Measurements from ENCODE around the gene PDE4B.
"Not testable (repeated sequence)": the region's sequence is repeated elsewhere in the genome, so short reads cannot be mapped to it uniquely, and the experiment has no call there.

The PDE4B gene

DNA sequence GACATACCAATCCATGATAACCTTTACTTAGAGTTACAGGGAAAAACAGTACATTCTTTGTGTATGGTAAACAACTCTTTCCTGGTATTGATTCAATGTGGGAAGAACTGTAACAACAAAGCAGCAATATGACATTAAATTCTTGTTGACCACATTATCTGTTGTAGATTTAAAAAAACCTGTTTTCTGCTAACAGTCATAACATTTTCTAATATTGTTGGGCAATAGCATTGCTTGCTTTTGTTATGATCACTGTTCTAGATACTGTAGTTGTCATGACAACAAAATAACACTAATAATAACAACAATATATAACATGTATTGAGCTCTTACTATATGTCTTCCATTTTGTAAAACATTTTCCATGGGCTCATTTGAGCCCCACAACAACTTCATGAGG lies 54.2 kb downstream of the PDE4B start:
- no peaks in the 10 kb centered on the region for H3K36me3 ChIP-seq (ENCODE audit: insufficient read depth, low read length)
- no peaks in the 10 kb centered on the region for H3K79me2 ChIP-seq (ENCODE audit: insufficient read depth, low read length)
- H3K4me1 ChIP-seq (ENCODE audit: insufficient read depth, low read length, poor library complexity, severe bottlenecking): no peaks in the 10 kb centered on the region
- peaks cover 10% of the 10 kb centered on the region for H3K9me3 ChIP-seq (ENCODE audit: insufficient read depth, low read depth, low read length)
- no peak overlapping the region for H2AFZ ChIP-seq (ENCODE audit: low read length)
- no peak overlapping the region for H3K4me2 ChIP-seq (ENCODE audit: low read depth, low read length, poor library complexity, severe bottlenecking)
- H3K27me3 ChIP-seq (ENCODE audit: insufficient read depth, low read length, poor library complexity, severe bottlenecking): no peaks in the 10 kb centered on the region
- H3K9ac ChIP-seq (ENCODE audit: low read depth, low read length, poor library complexity, severe bottlenecking): no peak overlapping the region
- no peaks in the 10 kb centered on the region for H4K20me1 ChIP-seq (ENCODE audit: insufficient read depth, low read length, poor library complexity, severe bottlenecking)
- TF ChIP-seq, protein P1, sequence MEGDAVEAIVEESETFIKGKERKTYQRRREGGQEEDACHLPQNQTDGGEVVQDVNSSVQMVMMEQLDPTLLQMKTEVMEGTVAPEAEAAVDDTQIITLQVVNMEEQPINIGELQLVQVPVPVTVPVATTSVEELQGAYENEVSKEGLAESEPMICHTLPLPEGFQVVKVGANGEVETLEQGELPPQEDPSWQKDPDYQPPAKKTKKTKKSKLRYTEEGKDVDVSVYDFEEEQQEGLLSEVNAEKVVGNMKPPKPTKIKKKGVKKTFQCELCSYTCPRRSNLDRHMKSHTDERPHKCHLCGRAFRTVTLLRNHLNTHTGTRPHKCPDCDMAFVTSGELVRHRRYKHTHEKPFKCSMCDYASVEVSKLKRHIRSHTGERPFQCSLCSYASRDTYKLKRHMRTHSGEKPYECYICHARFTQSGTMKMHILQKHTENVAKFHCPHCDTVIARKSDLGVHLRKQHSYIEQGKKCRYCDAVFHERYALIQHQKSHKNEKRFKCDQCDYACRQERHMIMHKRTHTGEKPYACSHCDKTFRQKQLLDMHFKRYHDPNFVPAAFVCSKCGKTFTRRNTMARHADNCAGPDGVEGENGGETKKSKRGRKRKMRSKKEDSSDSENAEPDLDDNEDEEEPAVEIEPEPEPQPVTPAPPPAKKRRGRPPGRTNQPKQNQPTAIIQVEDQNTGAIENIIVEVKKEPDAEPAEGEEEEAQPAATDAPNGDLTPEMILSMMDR (conservative IDR thresholded peaks at IDR 0.05; ENCODE audit: low read length): no peak
- no peak for TF ChIP-seq EZH2phosphoT487 (IDR thresholded peaks at IDR 0.05; ENCODE audit: borderline replicate concordance)
- H3K9me2 ChIP-seq (replicated peaks; ENCODE audit: low read depth, low read length): no peaks in the 10 kb centered on the region
- no peaks in the 10 kb centered on the region for H3F3A ChIP-seq (ENCODE audit: low read depth)
- no peak overlapping the region for H3K4me3 ChIP-seq (ENCODE audit: low read length, poor library complexity, severe bottlenecking)

DNA sequence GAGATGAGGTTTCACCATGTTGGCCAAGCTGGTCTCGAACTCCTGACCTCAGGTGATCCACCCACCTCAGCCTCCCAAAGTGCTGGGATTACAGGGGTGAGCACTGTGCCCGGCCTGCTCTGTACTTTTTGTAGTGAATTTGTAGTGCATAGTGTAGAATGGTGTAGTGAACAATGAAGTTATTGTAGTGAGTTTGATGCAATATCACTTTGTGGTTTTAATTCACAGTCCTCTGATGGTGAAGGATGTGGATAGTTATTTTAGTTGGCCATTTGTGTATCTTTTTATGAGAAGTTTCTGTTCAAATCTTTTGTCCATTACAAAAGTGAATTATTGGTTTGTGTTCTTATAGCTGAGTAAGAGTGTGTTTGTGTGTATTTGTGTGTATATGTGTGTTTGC lies 57.6 kb downstream of the PDE4B start:
- H2AFZ ChIP-seq (ENCODE audit: low read length): no peak overlapping the region
- H3K9me3 ChIP-seq (ENCODE audit: insufficient read depth, low read depth, low read length): peaks cover 10% of the 10 kb centered on the region
- no peaks in the 10 kb centered on the region for H3K9me2 ChIP-seq (replicated peaks; ENCODE audit: low read depth, low read length)
- H3F3A ChIP-seq (ENCODE audit: low read depth): no peaks in the 10 kb centered on the region
- no peak overlapping the region for H3K9ac ChIP-seq (ENCODE audit: low read depth, low read length, poor library complexity, severe bottlenecking)
- H3K4me1 ChIP-seq (ENCODE audit: insufficient read depth, low read length, poor library complexity, severe bottlenecking): no peaks in the 10 kb centered on the region
- H3K4me3 ChIP-seq (ENCODE audit: low read length, poor library complexity, severe bottlenecking): no peak overlapping the region
- no peaks in the 10 kb centered on the region for H3K36me3 ChIP-seq (ENCODE audit: insufficient read depth, low read length)
- no peak for TF ChIP-seq EZH2phosphoT487 (IDR thresholded peaks at IDR 0.05; ENCODE audit: borderline replicate concordance)
- TF ChIP-seq, protein P1 (conservative IDR thresholded peaks at IDR 0.05; ENCODE audit: low read length): no peak
- H3K4me2 ChIP-seq (ENCODE audit: low read depth, low read length, poor library complexity, severe bottlenecking): no peak overlapping the region
- no peaks in the 10 kb centered on the region for H3K79me2 ChIP-seq (ENCODE audit: insufficient read depth, low read length)
- no peaks in the 10 kb centered on the region for H3K27me3 ChIP-seq (ENCODE audit: insufficient read depth, low read length, poor library complexity, severe bottlenecking)
- H4K20me1 ChIP-seq (ENCODE audit: insufficient read depth, low read length, poor library complexity, severe bottlenecking): no peaks in the 10 kb centered on the region

DNA sequence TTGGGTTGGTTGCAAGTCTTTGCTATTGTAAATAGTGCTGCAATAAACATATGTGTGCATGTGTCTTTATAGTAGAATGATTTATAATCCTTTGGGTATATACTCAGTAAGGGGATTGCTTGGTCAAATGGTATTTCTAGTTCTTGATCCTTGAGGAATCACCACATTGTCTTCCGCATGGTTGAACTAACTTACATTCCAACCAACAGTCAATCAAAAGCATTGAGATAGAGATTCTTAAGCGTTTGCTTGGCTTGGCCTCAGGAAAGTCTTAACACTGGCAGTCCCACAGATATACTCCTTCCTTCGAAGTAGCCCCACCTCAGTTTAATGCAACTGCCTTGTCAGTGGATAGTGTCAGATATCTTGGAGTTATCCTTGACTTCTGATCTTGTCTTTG lies 63.9 kb downstream of the PDE4B start:
- H3K4me2 ChIP-seq (ENCODE audit: low read depth, low read length, poor library complexity, severe bottlenecking); H3K9ac ChIP-seq (ENCODE audit: low read depth, low read length, poor library complexity, severe bottlenecking): not testable (repeated sequence)

DNA sequence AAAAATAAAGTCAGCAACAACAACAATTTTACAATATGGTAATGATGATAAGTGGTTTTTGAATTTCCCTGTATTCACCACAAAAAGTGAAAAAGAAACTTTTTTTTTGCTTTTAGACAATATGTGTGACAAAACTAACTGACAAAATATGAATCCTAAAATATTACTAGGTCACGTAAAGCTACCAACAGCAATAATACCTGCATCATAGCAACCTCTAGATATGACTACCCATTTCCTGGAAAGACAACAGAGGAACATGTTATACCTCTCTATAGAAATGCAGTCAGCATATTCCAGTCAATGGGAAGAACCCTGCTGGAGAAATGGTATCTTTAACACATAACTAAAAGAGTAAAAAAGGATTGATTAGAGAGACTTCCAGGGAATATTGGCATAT lies 73.7 kb downstream of the PDE4B start:
- peaks cover 5% of the 10 kb centered on the region; the same call in 1 of the 2 replicates for H3K9me3 ChIP-seq (ENCODE audit: insufficient read depth, low read depth, low read length)
- no peak overlapping the region for H3K4me2 ChIP-seq (ENCODE audit: low read depth, low read length, poor library complexity, severe bottlenecking)
- H3F3A ChIP-seq (ENCODE audit: low read depth): no peaks in the 10 kb centered on the region
- H3K4me1 ChIP-seq (ENCODE audit: insufficient read depth, low read length, poor library complexity, severe bottlenecking): no peaks in the 10 kb centered on the region
- H3K27me3 ChIP-seq (ENCODE audit: insufficient read depth, low read length, poor library complexity, severe bottlenecking): no peaks in the 10 kb centered on the region
- H3K4me3 ChIP-seq (ENCODE audit: low read length, poor library complexity, severe bottlenecking): no peak overlapping the region
- H3K79me2 ChIP-seq (ENCODE audit: insufficient read depth, low read length): no peaks in the 10 kb centered on the region
- H3K9ac ChIP-seq (ENCODE audit: low read depth, low read length, poor library complexity, severe bottlenecking): no peak overlapping the region
- no peaks in the 10 kb centered on the region for H3K9me2 ChIP-seq (replicated peaks; ENCODE audit: low read depth, low read length)
- no peaks in the 10 kb centered on the region for H3K36me3 ChIP-seq (ENCODE audit: insufficient read depth, low read length)
- TF ChIP-seq, protein P1 (conservative IDR thresholded peaks at IDR 0.05; ENCODE audit: low read length): no peak
- no peak for TF ChIP-seq EZH2phosphoT487 (IDR thresholded peaks at IDR 0.05; ENCODE audit: borderline replicate concordance)
- no peak overlapping the region for H2AFZ ChIP-seq (ENCODE audit: low read length)
- H4K20me1 ChIP-seq (ENCODE audit: insufficient read depth, low read length, poor library complexity, severe bottlenecking): no peaks in the 10 kb centered on the region

More for the DNA sequence above, 63.9 kb downstream of the PDE4B start:
- not testable (repeated sequence) for H3K4me1 ChIP-seq (ENCODE audit: insufficient read depth, low read length, poor library complexity, severe bottlenecking); H4K20me1 ChIP-seq (ENCODE audit: insufficient read depth, low read length, poor library complexity, severe bottlenecking); H3K4me3 ChIP-seq (ENCODE audit: low read length, poor library complexity, severe bottlenecking); H3K9me3 ChIP-seq (ENCODE audit: insufficient read depth, low read depth, low read length); H2AFZ ChIP-seq (ENCODE audit: low read length); H3K36me3 ChIP-seq (ENCODE audit: insufficient read depth, low read length); H3K9me2 ChIP-seq (replicated peaks; ENCODE audit: low read depth, low read length); H3K27me3 ChIP-seq (ENCODE audit: insufficient read depth, low read length, poor library complexity, severe bottlenecking); H3K79me2 ChIP-seq (ENCODE audit: insufficient read depth, low read length); H3F3A ChIP-seq (ENCODE audit: low read depth)

Data from Loucy (cell line).